ENCODE measurements around the gene FRMD3. TPM values are rescaled to one million over a fixed set of nuclear protein-coding genes. Genes with fewer than 3 reads are reported as not detected.

The FRMD3 gene
- total RNA-seq, 1 donor from 2014 or later = 8.0 TPM

DNA sequence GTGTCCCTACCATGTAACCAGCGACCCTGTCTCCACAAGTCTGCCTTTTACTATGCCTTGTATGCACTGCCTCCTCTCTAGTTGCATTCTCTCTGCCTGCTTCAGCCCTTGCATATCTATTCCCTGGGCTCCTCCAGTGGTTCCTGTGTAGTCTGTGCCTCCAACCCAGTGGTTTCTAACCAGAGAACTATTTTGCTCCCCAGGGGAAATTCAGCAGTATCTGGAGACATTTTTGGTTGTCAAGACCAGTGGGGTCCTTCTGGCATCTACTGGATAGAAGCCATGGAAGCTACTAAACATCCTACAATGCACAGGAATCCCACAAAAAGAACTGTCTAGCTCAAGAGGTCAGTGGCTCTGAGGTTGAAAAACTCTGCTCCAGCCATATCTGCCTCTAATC, 251.2 kb downstream of the FRMD3 start:
- H3K4me3 Mint-ChIP-seq = no peak overlapping the region
- TF ChIP-seq, protein P1, sequence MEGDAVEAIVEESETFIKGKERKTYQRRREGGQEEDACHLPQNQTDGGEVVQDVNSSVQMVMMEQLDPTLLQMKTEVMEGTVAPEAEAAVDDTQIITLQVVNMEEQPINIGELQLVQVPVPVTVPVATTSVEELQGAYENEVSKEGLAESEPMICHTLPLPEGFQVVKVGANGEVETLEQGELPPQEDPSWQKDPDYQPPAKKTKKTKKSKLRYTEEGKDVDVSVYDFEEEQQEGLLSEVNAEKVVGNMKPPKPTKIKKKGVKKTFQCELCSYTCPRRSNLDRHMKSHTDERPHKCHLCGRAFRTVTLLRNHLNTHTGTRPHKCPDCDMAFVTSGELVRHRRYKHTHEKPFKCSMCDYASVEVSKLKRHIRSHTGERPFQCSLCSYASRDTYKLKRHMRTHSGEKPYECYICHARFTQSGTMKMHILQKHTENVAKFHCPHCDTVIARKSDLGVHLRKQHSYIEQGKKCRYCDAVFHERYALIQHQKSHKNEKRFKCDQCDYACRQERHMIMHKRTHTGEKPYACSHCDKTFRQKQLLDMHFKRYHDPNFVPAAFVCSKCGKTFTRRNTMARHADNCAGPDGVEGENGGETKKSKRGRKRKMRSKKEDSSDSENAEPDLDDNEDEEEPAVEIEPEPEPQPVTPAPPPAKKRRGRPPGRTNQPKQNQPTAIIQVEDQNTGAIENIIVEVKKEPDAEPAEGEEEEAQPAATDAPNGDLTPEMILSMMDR (conservative IDR thresholded peaks at IDR 0.05) = no peak
- peaks cover 5% of the 10 kb centered on the region for H3K4me1 Mint-ChIP-seq (ENCODE audit: unreplicated experiment)
- H3K36me3 Mint-ChIP-seq = peaks cover 5% of the 10 kb centered on the region
- no peak for DNase-seq (ENCODE audit: extremely low spot score, unreplicated experiment)
- H3K9me3 Mint-ChIP-seq = peaks cover 3% of the 10 kb centered on the region
- peaks cover 15% of the 10 kb centered on the region for H3K27me3 Mint-ChIP-seq
- no peak overlapping the region for H3K27ac Mint-ChIP-seq

DNA sequence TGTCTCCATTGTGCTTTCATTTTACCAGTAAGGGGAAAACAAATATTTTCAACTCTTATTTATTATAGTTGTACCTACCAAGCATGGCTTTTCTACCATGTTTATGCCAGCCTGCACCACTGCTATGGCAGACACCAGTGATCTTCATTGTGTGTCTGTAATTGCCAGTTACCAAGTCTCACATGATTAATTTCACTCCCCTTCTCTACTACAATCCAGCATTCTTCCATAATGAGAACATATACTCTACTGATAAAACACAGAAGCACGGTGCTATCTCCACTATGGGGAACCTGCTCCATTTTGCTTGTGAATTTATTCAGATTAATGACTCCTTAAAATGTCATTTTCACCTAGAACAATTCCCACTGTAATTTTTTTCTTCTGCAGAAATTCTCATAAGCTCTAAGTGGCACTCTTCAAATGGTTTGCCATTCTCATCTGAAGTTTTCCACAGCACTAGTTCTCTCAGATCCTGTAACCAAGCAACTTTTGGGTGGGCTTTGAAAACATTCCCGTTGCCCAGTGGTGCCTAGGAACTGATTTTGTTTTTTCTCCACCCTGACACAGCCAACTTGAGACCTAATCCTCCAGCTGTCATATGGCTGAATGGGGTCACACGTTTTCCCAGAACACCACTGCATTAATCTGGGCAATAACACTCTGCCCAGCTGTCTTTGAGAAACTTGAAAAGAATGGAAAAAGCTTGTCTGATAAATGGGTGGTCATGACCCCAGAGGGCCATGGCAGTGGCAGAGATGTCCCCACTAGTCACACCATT, 252.6 kb downstream of the FRMD3 start:
- H3K36me3 Mint-ChIP-seq = peaks cover 5% of the 10 kb centered on the region
- H3K27me3 Mint-ChIP-seq = peaks cover 24% of the 10 kb centered on the region
- DNase-seq (ENCODE audit: extremely low spot score, unreplicated experiment) = no peak
- H3K9me3 Mint-ChIP-seq = peaks cover 3% of the 10 kb centered on the region
- H3K4me1 Mint-ChIP-seq (ENCODE audit: unreplicated experiment) = peaks cover 14% of the 10 kb centered on the region
- no peak overlapping the region for H3K4me3 Mint-ChIP-seq
- TF ChIP-seq, protein P1 (conservative IDR thresholded peaks at IDR 0.05) = no peak
- no peak overlapping the region for H3K27ac Mint-ChIP-seq

DNA sequence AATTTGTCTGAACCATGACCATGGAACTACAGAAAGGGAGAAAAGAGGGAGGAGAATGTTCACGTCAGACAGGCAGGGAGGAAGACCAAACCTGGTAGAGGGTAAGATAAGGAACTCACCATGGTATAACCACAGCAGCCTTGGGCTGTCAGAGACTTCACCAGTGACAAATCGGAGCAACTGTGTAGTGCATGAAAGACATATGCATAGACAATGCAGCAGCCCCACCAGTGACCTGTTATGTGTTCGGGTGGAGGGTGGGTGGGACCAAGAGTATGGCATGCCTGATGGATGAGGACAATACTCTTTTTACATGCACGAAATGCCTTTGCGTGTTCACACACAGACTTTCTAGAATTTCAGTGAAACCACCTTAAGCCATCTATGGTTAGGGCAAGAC, 253.5 kb downstream of the FRMD3 start:
- Mint-ChIP-seq H3K4me3 (no peak overlapping the region), H3K9me3 (peaks cover 3% of the 10 kb centered on the region), H3K4me1 (ENCODE audit: unreplicated experiment) (peaks cover 14% of the 10 kb centered on the region), H3K27me3 (peaks cover 27% of the 10 kb centered on the region), H3K27ac (no peak overlapping the region), H3K36me3 (peaks cover 5% of the 10 kb centered on the region)
- DNase-seq (ENCODE audit: extremely low spot score, unreplicated experiment) = no peak
- TF ChIP-seq, protein P1 (conservative IDR thresholded peaks at IDR 0.05) = no peak

GRCh38 chr9:83283528-83283927, 254.7 kb downstream of the FRMD3 start:
- peaks cover 14% of the 10 kb centered on the region for H3K4me1 Mint-ChIP-seq (ENCODE audit: unreplicated experiment)
- H3K27ac Mint-ChIP-seq = no peak overlapping the region
- no peak for DNase-seq (ENCODE audit: extremely low spot score, unreplicated experiment)
- H3K27me3 Mint-ChIP-seq = peaks cover 28% of the 10 kb centered on the region
- no peak overlapping the region for H3K4me3 Mint-ChIP-seq
- H3K9me3 Mint-ChIP-seq = peaks cover 3% of the 10 kb centered on the region
- TF ChIP-seq, protein P1 (conservative IDR thresholded peaks at IDR 0.05) = no peak
- H3K36me3 Mint-ChIP-seq = peaks cover 5% of the 10 kb centered on the region

DNA sequence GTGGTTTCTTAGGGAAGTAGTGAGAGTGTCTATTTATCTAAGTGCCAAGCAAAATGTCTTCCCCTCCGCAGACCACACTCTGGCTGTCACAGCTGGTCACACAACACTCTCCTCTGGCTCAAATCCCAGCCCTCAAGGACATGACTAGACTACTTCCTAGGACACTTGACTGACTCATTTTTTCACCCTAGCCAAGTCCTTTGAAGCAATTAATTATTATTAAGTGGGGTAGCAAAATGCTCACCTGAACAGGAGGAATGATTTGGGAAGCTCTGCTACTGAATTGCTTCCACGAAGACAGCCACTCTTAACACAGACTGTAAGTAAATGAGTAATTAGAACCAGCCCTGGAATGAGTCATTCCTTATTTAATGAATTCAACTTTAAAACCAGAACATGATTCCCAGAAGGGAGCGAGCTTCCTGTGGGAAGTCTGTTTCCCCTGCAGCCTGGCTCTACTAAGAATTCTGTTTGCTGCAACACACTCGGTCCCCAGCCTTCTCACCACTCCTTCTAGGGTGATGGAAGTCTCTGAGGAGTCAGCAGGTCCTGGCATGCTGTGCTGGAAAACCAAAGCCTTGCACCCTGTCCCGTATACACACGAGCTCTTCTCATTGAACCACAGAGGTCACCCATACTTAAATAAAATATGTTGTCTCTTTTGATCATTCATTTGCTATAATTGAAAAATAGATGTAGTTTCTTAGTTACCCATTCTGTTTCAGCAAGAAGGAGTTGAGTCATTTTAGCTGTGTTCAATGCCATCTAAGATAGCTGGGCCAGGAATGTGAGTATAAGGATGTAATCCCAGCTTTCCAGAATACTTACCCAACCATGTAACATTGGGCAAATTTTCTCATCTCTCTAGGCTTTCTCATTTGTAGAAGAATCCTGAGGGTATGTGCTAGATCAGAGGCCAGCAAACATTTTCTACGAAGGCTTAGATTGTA, 256.6 kb downstream of the FRMD3 start:
- Mint-ChIP-seq H3K36me3 (no peaks in the 10 kb centered on the region), H3K27me3 (peaks cover 24% of the 10 kb centered on the region), H3K9me3 (no peaks in the 10 kb centered on the region), H3K4me1 (ENCODE audit: unreplicated experiment) (peaks cover 14% of the 10 kb centered on the region), H3K4me3 (no peak overlapping the region), H3K27ac (no peak overlapping the region)
- TF ChIP-seq, protein P1 (conservative IDR thresholded peaks at IDR 0.05) = no peak
- DNase-seq (ENCODE audit: extremely low spot score, unreplicated experiment) = no peak
